ENCODE data around the gene TSPAN5.

Gene TSPAN5

GRCh38 chr4:98672583-98673287, 14.3 kb upstream of the TSPAN5 start:
- DNase-seq: no peak

- no peak for DNase-seq
Measured at GRCh38 chr4:98671131-98671530, 12.7 kb upstream of the TSPAN5 start.

GRCh38 chr4:98670186-98670585, 11.8 kb upstream of the TSPAN5 start:
- DNase-seq: no peak

- DNase-seq: no peak
Measured at GRCh38 chr4:98669577-98669976, 11.2 kb upstream of the TSPAN5 start.

- no peak for DNase-seq
Measured at GRCh38 chr4:98664959-98665358, 6.5 kb upstream of the TSPAN5 start.

- no peak for DNase-seq
Measured at GRCh38 chr4:98663226-98664006, 5.0 kb upstream of the TSPAN5 start.

- no peak for DNase-seq
Measured at GRCh38 chr4:98662626-98663225, 4.3 kb upstream of the TSPAN5 start.

- no peak for DNase-seq
Measured at GRCh38 chr4:98662055-98662453, 3.6 kb upstream of the TSPAN5 start.

GRCh38 chr4:98661371-98662054, 3.1 kb upstream of the TSPAN5 start:
- DNase-seq: no peak

GRCh38 chr4:98659741-98660462, 1.5 kb upstream of the TSPAN5 start:
- DNase-seq: no peak

- DNase-seq: no peak
Measured at GRCh38 chr4:98659106-98659592, 738 bp upstream of the TSPAN5 start.

GRCh38 chr4:98657531-98658286, 702 bp downstream of the TSPAN5 start:
- no peak for DNase-seq

- DNase-seq: no peak
Measured at GRCh38 chr4:98656886-98657285, 1.5 kb downstream of the TSPAN5 start.

GRCh38 chr4:98656443-98656842, 2.0 kb downstream of the TSPAN5 start:
- DNase-seq: no peak

- no peak for DNase-seq
Measured at GRCh38 chr4:98653890-98654867, 4.2 kb downstream of the TSPAN5 start.

GRCh38 chr4:98652996-98653395, 5.4 kb downstream of the TSPAN5 start:
- DNase-seq: no peak

- no peak for DNase-seq
Measured at GRCh38 chr4:98648602-98649001, 9.8 kb downstream of the TSPAN5 start.

GRCh38 chr4:98646422-98646821, 12.0 kb downstream of the TSPAN5 start:
- no peak for DNase-seq

GRCh38 chr4:98645527-98645926, 12.9 kb downstream of the TSPAN5 start:
- DNase-seq: no peak

GRCh38 chr4:98643755-98644154, 14.7 kb downstream of the TSPAN5 start:
- no peak for DNase-seq
